ENCODE results near the gene LENG8.
"Not testable (repeated sequence)": the region's sequence is repeated elsewhere in the genome, so short reads cannot be mapped to it uniquely, and the experiment has no call there.

The LENG8 gene

DNA sequence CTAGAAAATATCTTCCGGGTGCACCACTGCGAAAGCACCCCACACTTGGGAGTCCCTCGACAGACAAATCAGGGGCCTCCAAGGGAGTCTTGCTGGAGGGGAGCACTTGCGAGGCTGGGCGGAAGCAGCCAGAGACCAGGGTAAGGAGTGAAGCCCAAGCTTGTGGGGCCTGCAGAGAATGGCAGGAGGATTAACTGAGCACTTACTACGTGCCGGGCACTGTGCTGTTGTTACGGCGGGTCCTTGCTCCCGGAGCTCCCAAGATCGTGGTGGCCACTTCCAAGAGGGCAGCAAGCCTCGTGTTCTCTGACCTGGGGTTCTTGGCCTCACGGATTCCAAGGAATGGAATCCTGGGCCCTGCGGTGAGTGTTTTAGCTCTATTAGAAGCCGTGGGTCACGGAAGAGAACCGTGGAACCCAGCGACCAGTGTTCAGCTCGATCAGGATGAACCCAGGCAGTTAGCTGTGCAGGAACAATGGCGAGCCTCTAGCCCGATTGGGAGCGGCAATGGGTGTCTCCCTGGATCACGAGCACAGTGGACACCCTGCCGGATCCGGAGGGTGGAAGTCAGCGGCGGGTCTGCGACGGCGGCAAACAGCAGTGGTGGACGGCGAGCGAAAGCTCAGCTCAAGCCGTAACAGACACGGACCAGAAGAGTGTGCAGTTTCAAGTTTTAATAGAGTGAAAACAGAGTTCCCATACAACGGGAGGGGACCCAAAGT, 24.2 kb upstream of the LENG8 start:
- no peak for DNase-seq

- no peak for DNase-seq
These were observed 23.6 kb upstream of the LENG8 start for GRCh38 chr19:54425382-54425723.

DNA sequence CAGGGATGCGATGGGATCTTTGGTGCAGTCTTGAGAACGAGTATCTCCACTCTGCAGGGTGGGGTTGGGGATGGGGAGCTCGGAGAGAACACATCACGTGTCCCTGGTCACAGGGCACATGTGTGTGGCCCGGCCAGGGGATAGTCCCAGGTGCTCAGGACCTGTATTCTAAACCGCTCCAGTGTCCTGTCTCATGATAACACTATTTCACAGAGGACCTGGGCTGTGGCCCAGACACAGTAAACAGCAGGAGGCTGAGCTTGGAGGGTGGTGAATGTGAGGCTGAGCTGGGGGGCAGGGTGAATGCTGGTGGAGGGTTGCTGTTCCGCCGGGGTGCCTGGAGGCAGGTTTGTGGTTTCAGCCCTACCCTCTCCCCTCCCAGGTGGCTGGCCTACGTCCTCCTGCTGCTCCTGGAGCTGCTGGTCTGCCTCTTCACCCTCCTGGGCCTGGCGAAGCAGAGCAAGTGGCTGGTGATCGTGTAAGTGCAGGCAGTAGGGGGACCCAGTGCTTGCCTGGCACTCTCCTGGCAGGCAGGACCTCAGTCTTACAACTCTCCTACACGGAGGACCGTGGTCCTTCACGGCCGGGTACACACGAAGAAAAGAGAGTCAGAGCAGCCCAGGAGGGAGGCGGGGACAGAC, 22.6 kb upstream of the LENG8 start:
- no peak for DNase-seq

- DNase-seq = no peak
These were observed 21.4 kb upstream of the LENG8 start for GRCh38 chr19:54427586-54427985.

DNA sequence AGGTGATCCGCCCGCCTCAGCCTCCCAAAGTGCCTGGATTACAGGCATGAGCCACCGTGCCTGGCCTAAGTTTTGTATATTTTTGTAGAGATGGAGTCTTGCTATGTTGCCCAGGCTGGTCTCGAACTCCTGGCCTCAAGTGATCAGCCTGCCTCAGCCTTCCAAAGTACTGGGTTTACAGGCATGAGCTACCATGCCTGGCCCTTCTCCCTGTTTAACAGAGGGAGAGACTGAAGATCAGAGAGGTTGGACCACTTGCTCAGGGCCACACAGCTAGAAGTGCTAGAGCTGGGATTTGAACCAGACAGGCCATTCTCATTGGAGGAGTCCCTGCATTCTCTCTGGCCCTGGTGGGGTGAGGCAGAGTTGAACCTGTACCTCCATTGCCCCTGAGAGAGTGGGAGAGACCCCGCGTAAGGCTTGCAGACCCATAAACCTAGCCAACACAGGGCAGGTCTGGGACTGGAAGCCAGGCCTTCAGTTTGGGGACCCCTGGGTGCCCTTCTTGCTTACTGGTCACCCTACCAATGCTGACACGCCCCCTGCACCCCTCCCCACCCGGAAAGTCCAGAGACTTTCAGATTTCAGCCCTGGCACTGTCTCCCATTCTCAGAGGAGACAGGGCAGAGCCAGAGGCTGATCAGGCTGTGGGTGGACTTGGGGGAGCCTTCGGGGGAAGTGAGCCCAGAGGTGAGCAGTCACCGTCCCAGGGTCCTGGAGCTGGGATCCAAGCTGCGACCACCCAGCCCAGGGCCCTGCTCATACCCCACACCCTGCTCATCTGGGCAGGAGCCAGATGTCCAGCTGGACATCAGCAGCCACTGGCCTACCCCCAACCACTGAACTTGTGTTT, 20.4 kb upstream of the LENG8 start:
- no peak for DNase-seq

DNA sequence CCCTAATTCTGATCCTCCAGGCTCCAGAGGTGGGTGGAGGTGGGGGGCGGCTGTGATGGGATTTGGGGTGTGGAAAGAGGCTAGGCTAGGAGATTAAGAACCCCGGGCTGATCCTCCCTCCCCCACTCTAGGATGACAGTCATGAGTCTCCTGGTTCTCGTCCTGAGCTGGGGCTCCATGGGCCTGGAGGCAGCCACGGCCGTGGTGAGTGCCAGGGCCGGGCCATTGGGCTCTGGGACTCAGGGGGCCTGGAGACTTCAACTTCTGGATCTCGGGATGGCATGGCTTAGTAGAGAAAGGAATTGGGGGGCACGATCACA, 19.9 kb upstream of the LENG8 start:
- DNase-seq = no peak

DNA sequence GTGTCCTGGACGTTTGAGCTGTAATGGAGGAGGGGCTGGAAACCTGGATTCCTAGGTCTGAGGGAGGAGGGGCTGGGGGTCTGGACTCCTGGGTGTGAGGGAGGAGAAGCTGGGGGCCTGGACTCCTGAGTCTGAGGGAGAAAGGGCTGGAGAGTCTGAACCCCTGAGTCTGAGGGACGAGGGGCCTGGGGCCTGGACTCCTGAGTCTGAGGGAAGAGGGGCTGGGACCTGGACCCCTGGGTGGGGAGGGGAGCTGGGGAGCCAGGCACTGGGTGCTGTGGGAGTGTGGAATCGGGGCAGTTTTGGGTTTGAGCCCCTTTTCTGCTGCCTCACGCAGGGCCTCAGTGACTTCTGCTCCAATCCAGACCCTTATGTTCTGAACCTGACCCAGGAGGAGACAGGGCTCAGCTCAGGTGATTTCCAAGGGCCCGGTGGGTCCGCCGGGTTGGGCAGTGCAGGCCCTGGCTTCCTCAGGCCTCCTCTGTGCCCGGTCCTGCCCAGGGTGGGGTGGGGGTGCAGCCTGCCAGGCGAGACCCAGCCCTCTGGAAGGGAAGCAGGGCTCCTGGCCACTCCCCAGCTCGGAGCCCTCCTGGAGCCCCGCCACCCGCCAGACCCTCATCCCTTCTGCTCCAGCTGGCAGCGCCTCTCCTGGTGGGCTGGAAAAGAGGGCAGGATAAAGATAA, 19.3 kb upstream of the LENG8 start:
- no peak for DNase-seq

- DNase-seq = no peak
These were observed 18.4 kb upstream of the LENG8 start for GRCh38 chr19:54430306-54431254.

DNA sequence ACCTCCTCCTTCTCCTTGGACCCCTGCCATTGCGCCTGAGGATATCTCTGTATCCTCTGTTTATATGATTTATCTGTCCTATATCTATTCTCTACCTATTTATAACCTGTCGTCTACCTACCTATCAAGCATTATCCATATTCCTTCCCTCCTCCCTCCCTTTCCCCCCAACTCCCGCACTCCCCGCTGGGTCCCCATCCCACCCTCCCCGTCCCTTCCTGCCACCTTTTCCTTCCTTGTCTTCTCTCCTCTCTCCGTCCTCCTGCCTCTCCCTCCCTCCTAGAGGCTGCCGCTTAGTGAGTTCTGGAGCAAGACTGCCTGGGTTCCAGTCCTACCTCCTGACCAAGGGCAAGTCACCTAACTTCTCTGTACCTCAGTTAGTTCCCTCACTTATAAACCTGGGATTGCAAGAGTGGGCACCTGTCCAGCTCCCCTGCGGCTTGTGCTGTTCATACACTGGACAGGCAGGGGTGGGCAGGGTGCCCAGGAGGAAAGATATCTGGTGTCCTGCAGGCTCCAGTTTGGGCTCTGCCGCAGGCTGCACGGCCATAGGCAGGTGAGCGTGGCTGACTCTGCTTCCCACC, 17.7 kb upstream of the LENG8 start:
- no peak for DNase-seq

- DNase-seq = no peak
These were observed 16.8 kb upstream of the LENG8 start for GRCh38 chr19:54432144-54432738.

GRCh38 chr19:54433697-54434096, 15.3 kb upstream of the LENG8 start:
- no peak for DNase-seq

- DNase-seq = no peak
These were observed 14.7 kb upstream of the LENG8 start for GRCh38 chr19:54434112-54434872.

DNA sequence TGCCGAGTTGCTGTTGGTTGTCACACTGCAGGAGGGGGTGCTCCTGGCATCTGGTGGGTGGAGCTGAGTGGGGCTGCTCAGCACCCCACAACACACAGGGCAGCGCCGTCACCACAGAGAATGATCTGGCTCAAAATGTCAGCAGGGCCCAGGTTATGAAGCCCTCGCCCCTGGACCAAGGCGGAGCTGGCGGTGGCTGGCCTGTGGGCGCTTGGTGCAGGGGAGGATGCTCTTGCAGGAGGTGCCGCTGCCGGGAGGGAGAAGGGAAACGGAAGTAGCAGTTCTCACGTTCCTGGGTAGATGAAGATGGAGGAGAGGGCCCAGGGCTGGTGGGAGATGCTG, 14.2 kb upstream of the LENG8 start:
- DNase-seq = no peak

GRCh38 chr19:54435551-54436016, 13.4 kb upstream of the LENG8 start:
- no peak for DNase-seq

DNA sequence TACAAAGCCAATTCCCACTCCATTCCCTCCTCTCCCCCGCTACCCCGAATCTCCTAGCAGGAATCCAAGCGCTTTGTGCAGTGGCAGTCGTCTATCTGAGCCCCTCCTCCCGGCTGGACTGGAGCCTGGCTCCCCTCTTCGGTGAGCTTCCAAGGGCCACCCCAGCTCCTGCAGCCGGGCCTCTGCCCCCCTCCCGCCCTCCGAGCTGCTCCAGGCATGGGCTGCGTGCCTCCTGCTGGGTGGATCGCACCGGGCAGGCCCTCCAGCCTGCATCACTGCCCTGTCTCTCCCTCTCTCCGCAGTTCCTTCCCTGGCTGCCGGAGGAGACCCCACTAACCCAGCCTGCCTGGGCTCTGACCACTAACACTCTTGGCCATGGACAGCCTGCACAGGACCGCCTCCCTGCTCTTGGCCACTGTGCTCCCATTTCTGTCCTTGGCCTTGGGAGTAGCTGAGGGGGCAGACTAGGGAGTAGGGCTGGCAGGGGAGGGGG, 12.9 kb upstream of the LENG8 start:
- no peak for DNase-seq

DNA sequence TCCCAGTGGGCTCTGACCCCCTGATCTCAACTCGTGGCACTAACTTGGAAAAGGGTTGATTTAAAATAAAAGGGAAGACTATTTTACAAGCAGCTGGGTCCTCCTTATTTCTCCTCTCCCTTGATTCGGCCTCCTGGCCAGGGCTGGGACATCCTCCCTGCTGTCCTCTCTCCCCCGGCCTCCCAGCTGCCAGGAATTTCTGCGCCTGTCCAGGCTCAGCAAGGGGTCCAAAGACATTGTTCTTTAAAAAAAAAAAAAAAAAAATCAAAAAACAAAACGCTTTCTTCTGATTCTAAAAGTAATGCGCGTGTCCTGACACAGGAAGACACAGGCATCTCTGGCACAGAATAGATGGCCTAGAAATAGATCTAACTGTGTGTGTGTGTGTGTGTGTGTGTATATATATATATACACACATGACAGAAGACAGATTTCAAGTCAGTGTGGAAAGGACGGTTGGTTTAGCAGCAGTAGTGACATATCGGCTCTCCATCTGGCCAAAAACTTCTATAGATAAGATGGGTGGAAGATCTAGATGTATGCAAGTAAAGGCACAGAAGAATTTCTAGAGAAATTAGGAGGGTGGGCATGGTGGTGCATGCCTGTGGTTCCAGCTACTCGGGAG, 12.3 kb upstream of the LENG8 start:
- DNase-seq = no peak

DNA sequence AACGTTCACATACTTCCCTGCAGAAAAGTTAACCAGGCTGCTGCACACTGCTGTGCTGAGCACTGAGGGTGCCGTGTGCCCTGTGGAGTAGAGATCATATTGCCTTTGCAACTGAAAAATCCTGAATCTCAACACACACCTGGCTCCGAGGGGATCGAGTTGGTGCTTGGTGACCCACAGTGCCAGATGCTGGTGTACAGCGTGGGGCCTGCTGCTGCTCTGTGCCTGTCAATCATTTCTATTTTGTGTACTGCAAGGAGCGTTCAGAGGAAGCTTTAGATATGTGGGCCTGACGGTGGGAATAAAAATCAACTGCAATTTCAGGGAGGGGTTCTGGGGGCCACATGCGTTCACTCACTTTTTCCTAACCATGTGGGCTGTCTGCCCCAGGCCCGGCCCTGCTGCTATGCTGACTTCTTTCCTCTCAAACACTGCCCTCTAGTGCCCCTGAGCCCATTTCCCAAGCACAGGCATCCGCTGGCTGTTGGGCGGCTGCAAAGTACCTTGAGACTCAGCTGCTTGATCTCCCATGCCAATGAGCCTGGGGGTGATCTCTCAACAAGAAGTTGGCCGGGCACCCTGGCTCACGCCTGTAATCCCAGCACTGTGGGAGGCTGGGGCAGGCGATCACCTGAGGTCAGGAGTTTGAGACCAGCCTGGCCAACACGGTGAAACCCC, 9.7 kb upstream of the LENG8 start:
- DNase-seq = no peak

DNA sequence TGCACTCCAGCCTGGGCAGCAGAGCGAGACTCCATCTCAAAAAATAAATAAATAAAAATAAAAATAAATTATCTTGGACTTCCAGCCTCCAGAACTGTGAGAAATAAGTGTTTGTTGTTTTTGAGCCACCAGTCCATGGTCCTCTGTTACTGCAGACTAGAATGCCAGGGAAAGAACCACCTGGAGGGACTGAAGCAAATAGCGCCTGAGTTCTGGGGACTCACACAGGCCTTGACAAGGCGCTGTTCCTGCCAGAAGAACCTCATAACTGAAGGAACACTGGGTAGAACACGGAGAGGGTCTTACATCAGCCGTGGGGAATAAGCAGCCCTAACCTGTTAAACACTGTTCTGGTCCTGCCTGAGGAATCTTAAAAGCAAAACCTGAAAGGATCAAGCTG, 8.4 kb upstream of the LENG8 start:
- no peak for DNase-seq

DNA sequence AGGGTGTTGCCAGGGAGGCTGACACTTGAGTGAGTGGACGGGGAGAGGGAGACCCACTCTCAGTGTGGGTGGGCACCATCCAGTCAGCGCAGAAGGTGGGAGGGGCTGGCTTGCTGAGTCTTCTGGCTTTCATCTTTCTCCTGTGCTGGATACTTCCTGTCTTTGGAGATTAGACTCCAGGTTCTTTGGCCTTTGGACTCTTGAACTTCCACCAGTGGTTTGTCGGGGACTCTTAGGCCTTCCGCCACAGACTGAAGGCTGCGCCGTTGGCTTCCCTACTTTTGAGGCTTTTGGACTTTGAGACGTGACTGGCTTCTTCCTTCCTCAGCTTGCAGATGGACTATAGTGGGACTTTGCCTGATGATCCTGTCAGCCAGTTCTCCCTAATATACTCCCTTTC, 4.3 kb upstream of the LENG8 start:
- DNase-seq = no peak

- DNase-seq = not testable (repeated sequence)
These were observed 2.6 kb upstream of the LENG8 start for GRCh38 chr19:54446349-54446748.

Measured in SIG-M5 (cell line).